GM03348 (cell line): ENCODE measurements around the gene NCS1.

Experiments
- DNase-seq: peaks from one replicate; pipeline ENCODE4 v3.0.0; 2012; ENCODE audit warnings: low spot score

The NCS1 gene

GRCh38 chr9:130147910-130148309 is 24.3 kb upstream of the NCS1 start:
- no peak for DNase-seq

- DNase-seq = no peak
Observed at GRCh38 chr9:130149031-130149430, 23.2 kb upstream of the NCS1 start.

GRCh38 chr9:130149654-130150286 is 22.4 kb upstream of the NCS1 start:
- no peak for DNase-seq

- DNase-seq = no peak
Observed at GRCh38 chr9:130150779-130151382, 21.3 kb upstream of the NCS1 start.

- no peak for DNase-seq
Observed at GRCh38 chr9:130154816-130155215, 17.4 kb upstream of the NCS1 start.

- no peak for DNase-seq
Observed at GRCh38 chr9:130155647-130156046, 16.6 kb upstream of the NCS1 start.

- DNase-seq = no peak
Observed at GRCh38 chr9:130156672-130157071, 15.5 kb upstream of the NCS1 start.

- no peak for DNase-seq
Observed at GRCh38 chr9:130157079-130157478, 15.1 kb upstream of the NCS1 start.

GRCh38 chr9:130158001-130158400 is 14.2 kb upstream of the NCS1 start:
- no peak for DNase-seq

GRCh38 chr9:130159057-130159456 is 13.1 kb upstream of the NCS1 start:
- DNase-seq = no peak

GRCh38 chr9:130159915-130160670 is 12.1 kb upstream of the NCS1 start:
- no peak for DNase-seq

GRCh38 chr9:130160862-130161470 is 11.2 kb upstream of the NCS1 start:
- DNase-seq = no peak

GRCh38 chr9:130165579-130165978 is 6.6 kb upstream of the NCS1 start:
- DNase-seq = no peak

GRCh38 chr9:130166399-130166798 is 5.8 kb upstream of the NCS1 start:
- no peak for DNase-seq

GRCh38 chr9:130167927-130168326 is 4.3 kb upstream of the NCS1 start:
- no peak for DNase-seq

GRCh38 chr9:130171226-130172148 is 717 bp upstream of the NCS1 start:
- DNase-seq = no peak

GRCh38 chr9:130172858-130173665 is 858 bp downstream of the NCS1 start:
- peak; percentile 74 for DNase-seq

GRCh38 chr9:130173666-130173983 is 1.4 kb downstream of the NCS1 start:
- peak; percentile 77 for DNase-seq

GRCh38 chr9:130174025-130174424 is 1.8 kb downstream of the NCS1 start:
- DNase-seq = no peak

- no peak for DNase-seq
Observed at GRCh38 chr9:130174920-130175321, 2.7 kb downstream of the NCS1 start.

- DNase-seq = no peak
Observed at GRCh38 chr9:130175355-130175754, 3.2 kb downstream of the NCS1 start.
